ENCODE data around the gene ASAP2.

GRCh38 chr2:9251154-9252001 lies 44.8 kb downstream of the ASAP2 start:
- TF ChIP-seq, protein P1, sequence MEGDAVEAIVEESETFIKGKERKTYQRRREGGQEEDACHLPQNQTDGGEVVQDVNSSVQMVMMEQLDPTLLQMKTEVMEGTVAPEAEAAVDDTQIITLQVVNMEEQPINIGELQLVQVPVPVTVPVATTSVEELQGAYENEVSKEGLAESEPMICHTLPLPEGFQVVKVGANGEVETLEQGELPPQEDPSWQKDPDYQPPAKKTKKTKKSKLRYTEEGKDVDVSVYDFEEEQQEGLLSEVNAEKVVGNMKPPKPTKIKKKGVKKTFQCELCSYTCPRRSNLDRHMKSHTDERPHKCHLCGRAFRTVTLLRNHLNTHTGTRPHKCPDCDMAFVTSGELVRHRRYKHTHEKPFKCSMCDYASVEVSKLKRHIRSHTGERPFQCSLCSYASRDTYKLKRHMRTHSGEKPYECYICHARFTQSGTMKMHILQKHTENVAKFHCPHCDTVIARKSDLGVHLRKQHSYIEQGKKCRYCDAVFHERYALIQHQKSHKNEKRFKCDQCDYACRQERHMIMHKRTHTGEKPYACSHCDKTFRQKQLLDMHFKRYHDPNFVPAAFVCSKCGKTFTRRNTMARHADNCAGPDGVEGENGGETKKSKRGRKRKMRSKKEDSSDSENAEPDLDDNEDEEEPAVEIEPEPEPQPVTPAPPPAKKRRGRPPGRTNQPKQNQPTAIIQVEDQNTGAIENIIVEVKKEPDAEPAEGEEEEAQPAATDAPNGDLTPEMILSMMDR (conservative IDR thresholded peaks at IDR 0.05; ENCODE audit: low read length): no peak
- no peak for TF ChIP-seq EZH2phosphoT487 (IDR thresholded peaks at IDR 0.05; ENCODE audit: borderline replicate concordance)
